ENCODE data around the gene PRKCB.

DNA sequence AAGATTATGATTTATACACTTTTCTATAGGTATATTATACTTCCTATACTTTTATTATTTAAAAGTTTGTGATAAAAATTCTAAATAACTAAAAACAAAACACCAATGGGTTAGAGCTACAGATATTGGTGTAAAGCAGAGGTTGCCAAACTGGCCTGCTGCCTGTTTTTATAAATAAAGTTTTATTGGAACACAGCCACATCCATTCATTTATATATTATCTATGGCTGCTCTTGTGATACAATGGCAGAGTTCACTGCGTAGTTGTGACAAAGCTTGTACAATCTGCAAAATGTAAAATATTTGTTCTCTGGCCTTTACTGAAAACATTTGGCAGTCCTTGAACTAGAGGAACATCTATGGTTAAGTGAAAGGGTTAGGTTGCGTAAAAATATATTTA is 208.7 kb downstream of the PRKCB start:
- TF ChIP-seq, protein P1, sequence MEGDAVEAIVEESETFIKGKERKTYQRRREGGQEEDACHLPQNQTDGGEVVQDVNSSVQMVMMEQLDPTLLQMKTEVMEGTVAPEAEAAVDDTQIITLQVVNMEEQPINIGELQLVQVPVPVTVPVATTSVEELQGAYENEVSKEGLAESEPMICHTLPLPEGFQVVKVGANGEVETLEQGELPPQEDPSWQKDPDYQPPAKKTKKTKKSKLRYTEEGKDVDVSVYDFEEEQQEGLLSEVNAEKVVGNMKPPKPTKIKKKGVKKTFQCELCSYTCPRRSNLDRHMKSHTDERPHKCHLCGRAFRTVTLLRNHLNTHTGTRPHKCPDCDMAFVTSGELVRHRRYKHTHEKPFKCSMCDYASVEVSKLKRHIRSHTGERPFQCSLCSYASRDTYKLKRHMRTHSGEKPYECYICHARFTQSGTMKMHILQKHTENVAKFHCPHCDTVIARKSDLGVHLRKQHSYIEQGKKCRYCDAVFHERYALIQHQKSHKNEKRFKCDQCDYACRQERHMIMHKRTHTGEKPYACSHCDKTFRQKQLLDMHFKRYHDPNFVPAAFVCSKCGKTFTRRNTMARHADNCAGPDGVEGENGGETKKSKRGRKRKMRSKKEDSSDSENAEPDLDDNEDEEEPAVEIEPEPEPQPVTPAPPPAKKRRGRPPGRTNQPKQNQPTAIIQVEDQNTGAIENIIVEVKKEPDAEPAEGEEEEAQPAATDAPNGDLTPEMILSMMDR (tag by site-specific recombination; IDR thresholded peaks at IDR 0.05), result no peak
- TF ChIP-seq, protein P2, sequence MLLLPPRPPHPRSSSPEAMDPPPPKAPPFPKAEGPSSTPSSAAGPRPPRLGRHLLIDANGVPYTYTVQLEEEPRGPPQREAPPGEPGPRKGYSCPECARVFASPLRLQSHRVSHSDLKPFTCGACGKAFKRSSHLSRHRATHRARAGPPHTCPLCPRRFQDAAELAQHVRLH (tag by site-specific recombination; IDR thresholded peaks at IDR 0.05), result no peak
- TF ChIP-seq ZNF549 (tag by site-specific recombination; IDR thresholded peaks at IDR 0.05) (no peak), SETDB1 (IDR thresholded peaks at IDR 0.05; ENCODE audit: insufficient read length, low read length) (no peak), ZNF366 (tag by site-specific recombination; conservative IDR thresholded peaks at IDR 0.05) (no peak), ZNF140 (tag by site-specific recombination; IDR thresholded peaks at IDR 0.05) (no peak)
- TF ChIP-seq, protein P3, sequence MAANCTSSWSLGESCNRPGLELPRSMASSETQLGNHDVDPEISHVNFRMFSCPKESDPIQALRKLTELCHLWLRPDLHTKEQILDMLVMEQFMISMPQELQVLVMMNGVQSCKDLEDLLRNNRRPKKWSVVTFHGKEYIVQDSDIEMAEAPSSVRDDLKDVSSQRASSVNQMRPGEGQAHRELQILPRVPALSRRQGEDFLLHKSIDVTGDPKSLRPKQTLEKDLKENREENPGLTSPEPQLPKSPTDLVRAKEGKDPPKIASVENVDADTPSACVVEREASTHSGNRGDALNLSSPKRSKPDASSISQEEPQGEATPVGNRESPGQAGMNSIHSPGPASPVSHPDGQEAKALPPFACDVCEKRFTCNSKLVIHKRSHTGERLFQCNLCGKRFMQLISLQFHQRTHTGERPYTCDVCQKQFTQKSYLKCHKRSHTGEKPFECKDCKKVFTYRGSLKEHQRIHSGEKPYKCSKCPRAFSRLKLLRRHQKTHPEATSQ (tag by site-specific recombination; IDR thresholded peaks at IDR 0.05), result no peak
- TF ChIP-seq, protein P4, sequence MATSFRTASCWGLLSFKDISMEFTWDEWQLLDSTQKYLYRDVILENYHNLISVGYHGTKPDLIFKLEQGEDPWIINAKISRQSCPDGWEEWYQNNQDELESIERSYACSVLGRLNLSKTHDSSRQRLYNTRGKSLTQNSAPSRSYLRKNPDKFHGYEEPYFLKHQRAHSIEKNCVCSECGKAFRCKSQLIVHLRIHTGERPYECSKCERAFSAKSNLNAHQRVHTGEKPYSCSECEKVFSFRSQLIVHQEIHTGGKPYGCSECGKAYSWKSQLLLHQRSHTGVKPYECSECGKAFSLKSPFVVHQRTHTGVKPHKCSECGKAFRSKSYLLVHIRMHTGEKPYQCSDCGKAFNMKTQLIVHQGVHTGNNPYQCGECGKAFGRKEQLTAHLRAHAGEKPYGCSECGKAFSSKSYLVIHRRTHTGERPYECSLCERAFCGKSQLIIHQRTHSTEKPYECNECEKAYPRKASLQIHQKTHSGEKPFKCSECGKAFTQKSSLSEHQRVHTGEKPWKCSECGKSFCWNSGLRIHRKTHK (tag by site-specific recombination; IDR thresholded peaks at IDR 0.05), result no peak

Data from HEK293 (cell line).